DND-41 (cell line): ENCODE measurements around the gene MACROD2.

Experiments used
- ATAC-seq: fragments of 200-7000 bp; cut with Tn5 transposase; 3 replicates; pipeline ENCODE4 v1.9.1; 2021; ENCODE audit warnings: low read depth; ENCODE audit not compliant: insufficient read depth
- DNase-seq: peaks from one replicate; pipeline ENCODE4 v3.0.0-alpha.2; 2020
- H2AFZ ChIP-seq: 2 replicates; pipeline ENCODE4 v1.6.0; 2012; ENCODE audit warnings: low read depth, low read length
- H3K27ac ChIP-seq: 2 replicates; pipeline ENCODE4 v1.5.1; 2012; ENCODE audit warnings: low read length, inconsistent platforms
- H3K27me3 ChIP-seq: fragments of 200-600 bp; sonication (generic); 2 replicates; pipeline ENCODE4 v1.6.0; 2012; ENCODE audit warnings: low read length, mild to moderate bottlenecking, inconsistent platforms; ENCODE audit not compliant: insufficient read depth, poor library complexity
- H3K36me3 ChIP-seq: 2 replicates; pipeline ENCODE4 v1.5.1; 2012; ENCODE audit warnings: low read length, inconsistent platforms; ENCODE audit not compliant: insufficient read depth
- H3K4me1 ChIP-seq: 2 replicates; pipeline ENCODE4 v1.5.1; 2012; ENCODE audit warnings: mild to moderate bottlenecking, low read length; ENCODE audit not compliant: insufficient read depth
- H3K4me2 ChIP-seq: 2 replicates; pipeline ENCODE4 v1.6.0; 2012; ENCODE audit warnings: mild to moderate bottlenecking, moderate library complexity, low read length, inconsistent platforms; ENCODE audit not compliant: insufficient read depth
- H3K4me3 ChIP-seq, 2 experiments: fragments of 200-600 bp in 1 of 2; shearing (Covaris generic) in 1 of 2; 2 replicates each; pipeline ENCODE4 v1.5.1; 2012 to 2016; ENCODE audit warnings: inconsistent platforms in 2 of 2, low read length in 2 of 2, mild to moderate bottlenecking in 2 of 2, low read depth in 1 of 2, moderate library complexity in 1 of 2
- H3K79me2 ChIP-seq: 2 replicates; pipeline ENCODE4 v1.6.0; 2012; ENCODE audit warnings: low read length, inconsistent platforms; ENCODE audit not compliant: insufficient read depth
- H3K9ac ChIP-seq: 2 replicates; pipeline ENCODE4 v1.6.0; 2012; ENCODE audit warnings: low read depth, mild to moderate bottlenecking, inconsistent platforms, low read length, moderate library complexity
- H3K9me3 ChIP-seq: 2 replicates; pipeline ENCODE4 v1.5.1; 2012; ENCODE audit warnings: low read length, moderate library complexity, mild to moderate bottlenecking, inconsistent platforms; ENCODE audit not compliant: insufficient read depth, severe bottlenecking
- H4K20me1 ChIP-seq: 2 replicates; pipeline ENCODE4 v1.6.0; 2012; ENCODE audit warnings: low read length; ENCODE audit not compliant: insufficient read depth
- EZH2 ChIP-seq: IDR thresholded peaks from 3 replicates; pipeline ENCODE4 v1.6.1; 2012; ENCODE audit warnings: borderline replicate concordance, low read depth, mild to moderate bottlenecking, moderate library complexity, low read length, inconsistent platforms; ENCODE audit not compliant: severe bottlenecking
- TF ChIP-seq, protein P1 (sequence below): IDR thresholded peaks from 2 replicates; pipeline ENCODE4 v1.5.1; 2012; ENCODE audit warnings: borderline replicate concordance, low read length, moderate library complexity, mild to moderate bottlenecking; ENCODE audit not compliant: poor library complexity, severe bottlenecking; ENCODE audit errors: extremely low read depth

MACROD2 gene

DNA sequence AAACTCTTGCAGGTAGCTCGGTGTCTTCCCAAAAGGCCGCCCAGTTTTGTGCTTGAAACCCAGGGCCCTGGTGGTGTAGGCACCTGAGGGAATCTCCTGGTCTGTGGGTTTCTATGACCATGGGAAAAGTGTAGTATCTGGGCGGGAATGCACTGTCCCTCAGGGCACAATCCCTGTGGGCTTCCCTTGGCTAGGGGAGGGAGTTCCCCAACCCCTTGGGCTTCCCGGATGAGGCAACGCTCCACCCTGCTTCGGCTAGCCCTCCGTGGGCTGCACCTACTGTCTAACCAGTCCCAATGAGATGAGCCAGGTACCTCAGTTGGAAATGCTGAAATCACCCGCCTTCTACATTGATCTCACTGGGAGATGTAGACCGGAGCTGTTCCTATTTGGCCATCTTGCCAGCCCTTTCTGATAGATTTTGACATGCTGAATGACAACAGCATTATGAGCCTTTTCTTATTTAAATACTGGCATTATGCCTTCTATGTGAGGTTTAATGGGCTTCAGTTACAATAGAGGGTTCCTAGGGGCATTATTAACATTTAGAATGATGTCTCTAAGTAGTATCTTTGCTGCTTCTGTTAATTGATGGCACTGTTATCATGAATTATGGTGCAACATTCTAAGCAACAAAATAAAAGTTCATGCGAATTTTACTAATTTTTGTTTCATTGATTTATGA lies 475.8 kb downstream of the MACROD2 start:
- H3K79me2 ChIP-seq = no peaks in the 10 kb centered on the region
- DNase-seq = no peak
- no peak overlapping the region for H3K27ac ChIP-seq
- no peaks in the 10 kb centered on the region for H3K36me3 ChIP-seq
- H3K27me3 ChIP-seq = peaks cover 10% of the 10 kb centered on the region
- no peak for TF ChIP-seq EZH2
- TF ChIP-seq, protein P1, sequence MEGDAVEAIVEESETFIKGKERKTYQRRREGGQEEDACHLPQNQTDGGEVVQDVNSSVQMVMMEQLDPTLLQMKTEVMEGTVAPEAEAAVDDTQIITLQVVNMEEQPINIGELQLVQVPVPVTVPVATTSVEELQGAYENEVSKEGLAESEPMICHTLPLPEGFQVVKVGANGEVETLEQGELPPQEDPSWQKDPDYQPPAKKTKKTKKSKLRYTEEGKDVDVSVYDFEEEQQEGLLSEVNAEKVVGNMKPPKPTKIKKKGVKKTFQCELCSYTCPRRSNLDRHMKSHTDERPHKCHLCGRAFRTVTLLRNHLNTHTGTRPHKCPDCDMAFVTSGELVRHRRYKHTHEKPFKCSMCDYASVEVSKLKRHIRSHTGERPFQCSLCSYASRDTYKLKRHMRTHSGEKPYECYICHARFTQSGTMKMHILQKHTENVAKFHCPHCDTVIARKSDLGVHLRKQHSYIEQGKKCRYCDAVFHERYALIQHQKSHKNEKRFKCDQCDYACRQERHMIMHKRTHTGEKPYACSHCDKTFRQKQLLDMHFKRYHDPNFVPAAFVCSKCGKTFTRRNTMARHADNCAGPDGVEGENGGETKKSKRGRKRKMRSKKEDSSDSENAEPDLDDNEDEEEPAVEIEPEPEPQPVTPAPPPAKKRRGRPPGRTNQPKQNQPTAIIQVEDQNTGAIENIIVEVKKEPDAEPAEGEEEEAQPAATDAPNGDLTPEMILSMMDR = no peak
- H3K4me2 ChIP-seq = no peak overlapping the region
- H3K9me3 ChIP-seq = no peaks in the 10 kb centered on the region
- no peak for ATAC-seq
- no peak overlapping the region for H3K4me3 ChIP-seq
- H4K20me1 ChIP-seq = no peaks in the 10 kb centered on the region
- no peaks in the 10 kb centered on the region for H3K4me1 ChIP-seq
- no peak overlapping the region for H3K9ac ChIP-seq
- H2AFZ ChIP-seq = no peak overlapping the region

DNA sequence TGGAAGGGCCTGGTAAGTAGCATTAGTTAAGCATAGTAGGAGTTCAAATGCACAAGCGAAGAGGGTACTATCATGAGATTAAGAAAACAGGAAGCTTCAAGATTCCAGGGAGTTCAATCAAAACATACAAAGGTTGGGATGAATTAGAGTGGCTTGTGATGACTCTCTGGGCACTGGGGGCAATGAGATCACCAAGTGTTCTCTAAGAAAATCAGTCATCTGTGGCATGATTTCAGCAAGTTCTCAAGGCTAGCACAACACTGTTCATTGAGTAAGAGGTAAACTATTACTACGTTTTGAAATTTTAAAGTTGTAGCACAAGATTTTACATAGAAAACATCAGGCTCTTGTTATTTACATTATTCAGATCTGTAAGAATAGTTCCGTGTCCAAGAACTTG lies 481.8 kb downstream of the MACROD2 start:
- no peaks in the 10 kb centered on the region for H3K79me2 ChIP-seq
- TF ChIP-seq, protein P1 = no peak
- no peak for TF ChIP-seq EZH2
- no peak overlapping the region for H3K27ac ChIP-seq
- no peaks in the 10 kb centered on the region for H3K9me3 ChIP-seq
- no peak overlapping the region for H3K4me3 ChIP-seq
- DNase-seq = no peak
- H4K20me1 ChIP-seq = no peaks in the 10 kb centered on the region
- H3K27me3 ChIP-seq = peaks cover 13% of the 10 kb centered on the region
- no peak overlapping the region for H2AFZ ChIP-seq
- ATAC-seq = no peak
- H3K4me1 ChIP-seq = no peaks in the 10 kb centered on the region
- no peak overlapping the region for H3K4me2 ChIP-seq
- H3K36me3 ChIP-seq = no peaks in the 10 kb centered on the region
- H3K9ac ChIP-seq = no peak overlapping the region

DNA sequence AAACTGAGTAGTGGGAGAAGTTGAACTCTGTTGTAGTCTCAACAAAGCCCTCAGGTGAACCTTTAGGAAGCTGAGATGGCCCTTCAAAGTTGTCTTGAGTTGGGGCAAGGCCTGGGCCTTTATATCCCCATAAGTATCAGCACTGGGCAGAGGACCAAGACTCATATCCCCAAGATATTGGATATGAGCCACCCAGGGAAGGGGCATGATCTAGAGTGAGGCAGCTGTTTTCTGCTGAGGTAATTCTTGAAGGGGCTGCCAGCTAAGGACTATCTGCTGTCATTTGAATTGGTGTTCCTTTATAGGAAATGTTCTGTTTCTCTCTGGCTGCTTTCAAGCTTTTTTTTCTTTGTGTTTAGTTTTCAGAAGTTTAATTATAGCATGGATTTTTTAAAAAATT lies 482.8 kb downstream of the MACROD2 start:
- H3K4me1 ChIP-seq = no peaks in the 10 kb centered on the region
- no peak for ATAC-seq
- no peaks in the 10 kb centered on the region for H3K79me2 ChIP-seq
- no peaks in the 10 kb centered on the region for H4K20me1 ChIP-seq
- no peak overlapping the region for H3K9ac ChIP-seq
- no peaks in the 10 kb centered on the region for H3K9me3 ChIP-seq
- H3K4me3 ChIP-seq = no peak overlapping the region
- H3K27ac ChIP-seq = no peak overlapping the region
- no peaks in the 10 kb centered on the region for H3K36me3 ChIP-seq
- no peak overlapping the region for H2AFZ ChIP-seq
- no peak overlapping the region for H3K4me2 ChIP-seq
- DNase-seq = no peak
- H3K27me3 ChIP-seq = peaks cover 12% of the 10 kb centered on the region
- no peak for TF ChIP-seq EZH2
- TF ChIP-seq, protein P1 = no peak

DNA sequence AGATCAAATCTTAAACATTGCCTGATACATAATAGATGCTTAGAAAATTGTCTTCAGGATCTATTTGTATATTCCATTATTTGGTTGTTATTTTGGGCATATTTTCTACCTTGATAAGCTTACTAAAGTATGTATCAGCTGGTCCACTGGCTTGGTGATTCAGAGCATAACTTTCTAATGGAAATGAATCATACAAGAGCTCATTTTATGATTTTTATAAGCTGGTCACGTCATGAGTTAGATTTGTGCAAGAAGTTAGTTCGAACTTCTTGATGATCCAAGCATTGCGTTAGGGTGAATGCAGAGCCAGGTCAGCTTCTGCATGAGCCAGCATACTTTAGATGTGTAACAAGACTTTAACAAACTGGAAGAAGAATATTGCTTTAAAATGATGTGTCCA lies 486.5 kb downstream of the MACROD2 start:
- Histone ChIP-seq H4K20me1 (no peaks in the 10 kb centered on the region), H3K9me3 (no peaks in the 10 kb centered on the region), H3K27me3 (peaks cover 4% of the 10 kb centered on the region), H3K4me2 (no peak overlapping the region), H3K79me2 (no peaks in the 10 kb centered on the region), H3K9ac (no peak overlapping the region), H3K27ac (no peak overlapping the region), H3K4me3 (no peak overlapping the region), H2AFZ (no peak overlapping the region), H3K36me3 (no peaks in the 10 kb centered on the region), H3K4me1 (no peaks in the 10 kb centered on the region)
- DNase-seq (no peak), ATAC-seq (no peak)
- no peak for TF ChIP-seq EZH2
- TF ChIP-seq, protein P1 = no peak
